ENCODE data around the gene MT1E.

Gene MT1E

GRCh38 chr16:56588781-56589140 lies 36.8 kb upstream of the MT1E start:
- no peak for DNase-seq (ENCODE audit: low spot score)
- Histone ChIP-seq H3K27ac (no peak overlapping the region), H3K4me3 (peak overlapping the region; percentile 75)

GRCh38 chr16:56589141-56590039 lies 36.2 kb upstream of the MT1E start, which contains the start of gene MT3:
MT3 (plus strand) TSS chr16:56589528; CDS start chr16:56589591, 63 bp downstream.
- H3K4me3 ChIP-seq, result peak within 1 kb of the TSS; percentile 75

More at GRCh38 chr16:56588781-56589140, 36.8 kb upstream of the MT1E start:
- no peak for TF ChIP-seq CTCF (IDR thresholded peaks at IDR 0.05)

DNA sequence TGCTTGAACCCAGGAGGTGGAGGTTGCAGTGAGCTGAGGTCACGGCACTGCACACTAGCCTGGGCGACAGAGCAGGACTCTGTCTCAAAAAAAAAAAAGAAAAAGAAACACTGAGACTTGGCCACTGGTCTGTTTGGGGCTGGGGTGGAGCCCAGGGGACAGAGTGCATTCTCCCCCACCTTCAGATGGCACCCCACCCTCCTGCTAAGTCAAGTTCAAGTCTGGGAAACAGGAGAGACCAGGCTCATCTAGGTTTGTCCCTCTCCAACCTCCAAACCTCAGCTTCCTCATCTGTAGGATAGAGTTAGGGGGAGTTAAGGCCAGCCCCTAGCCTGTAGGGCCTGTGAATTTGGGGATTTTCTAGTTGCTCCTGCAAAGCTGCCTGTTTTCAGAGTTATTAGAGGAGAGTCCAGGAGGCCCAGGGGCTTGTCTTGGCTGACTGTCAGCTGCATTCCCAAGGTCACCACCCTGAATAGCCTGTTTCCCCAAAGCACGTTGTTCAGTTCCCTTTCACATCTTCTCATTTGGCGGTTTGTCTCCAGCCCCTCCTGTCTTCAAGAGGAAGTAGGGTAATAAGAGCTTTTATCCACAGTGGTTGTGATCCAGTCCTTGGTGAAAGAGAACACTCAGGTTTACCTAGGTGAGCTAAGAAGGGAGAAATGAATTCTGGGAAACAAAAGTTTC lies 34.1 kb upstream of the MT1E start:
- peak; percentile 46 for DNase-seq (ENCODE audit: low spot score)
- Histone ChIP-seq H3K4me3 (no peak overlapping the region), H3K27ac (no peak overlapping the region)
- no peak for TF ChIP-seq CTCF (IDR thresholded peaks at IDR 0.05)

More at GRCh38 chr16:56589141-56590039, 36.2 kb upstream of the MT1E start, which contains the start of gene MT3:
- no peak for TF ChIP-seq CTCF (IDR thresholded peaks at IDR 0.05)
- no peak within 1 kb of the TSS for H3K27ac ChIP-seq
- no peak for DNase-seq (ENCODE audit: low spot score)

GRCh38 chr16:56593573-56594291 lies 31.8 kb upstream of the MT1E start:
- no peak overlapping the region for H3K27ac ChIP-seq
- DNase-seq (ENCODE audit: low spot score), result no peak
- no peak overlapping the region for H3K4me3 ChIP-seq
- no peak for TF ChIP-seq CTCF (IDR thresholded peaks at IDR 0.05)

GRCh38 chr16:56594292-56594619 lies 31.3 kb upstream of the MT1E start:
- DNase-seq (ENCODE audit: low spot score), result no peak
- H3K4me3 ChIP-seq, result no peak overlapping the region
- no peak for TF ChIP-seq CTCF (IDR thresholded peaks at IDR 0.05)
- no peak overlapping the region for H3K27ac ChIP-seq

DNA sequence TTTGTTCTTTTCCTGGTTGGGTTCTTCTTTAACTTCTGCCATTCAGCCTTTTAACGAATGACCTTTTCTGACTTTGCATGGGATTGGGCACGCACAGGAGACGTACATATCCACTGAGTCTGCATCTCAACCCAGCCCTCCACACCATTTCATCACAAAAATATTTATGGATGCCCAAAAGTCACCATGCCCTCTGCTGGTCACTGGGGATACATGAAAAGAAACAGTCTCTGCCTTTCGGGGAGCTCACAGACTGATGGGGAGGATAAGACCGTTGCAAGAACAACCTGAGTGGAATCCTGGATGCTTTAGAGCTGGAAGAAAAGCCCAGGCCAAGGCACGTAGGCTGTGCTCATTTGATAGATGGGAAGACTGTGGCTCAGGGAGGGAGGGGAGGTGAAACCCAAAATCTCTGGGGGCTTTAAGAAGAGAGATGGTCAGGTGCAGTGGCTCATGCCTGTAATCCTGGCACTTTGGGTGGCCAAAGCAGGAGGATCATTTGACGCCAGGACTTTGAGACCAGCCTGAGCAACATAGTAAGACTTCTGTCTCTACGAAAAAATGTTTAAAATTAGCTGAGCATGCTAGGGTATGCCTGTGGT lies 25.1 kb upstream of the MT1E start:
- Histone ChIP-seq H3K4me3 (no peak overlapping the region), H3K27ac (no peak overlapping the region)
- DNase-seq (ENCODE audit: low spot score), result no peak
- TF ChIP-seq CTCF (IDR thresholded peaks at IDR 0.05), result no peak

All from coronary artery (tissue), 2 donors.